Stimulated activated CD8-positive, alpha-beta memory T cell treated with anti-CD3 and anti-CD28 coated beads, Interleukin-2, amount 100 ng/mL, for 1 hour (primary cell): Measurements from ENCODE around the gene SYTL3.
"Not testable (repeated sequence)": the region's sequence is repeated elsewhere in the genome, so short reads cannot be mapped to it uniquely, and the experiment has no call there.

Experiments
- DNase-seq, 2 donors: peaks; one replicate each; pipeline ENCODE4 v3.0.0-alpha.2; 2020; ENCODE audit warnings: low read depth in 2 of 2

Gene SYTL3

DNA sequence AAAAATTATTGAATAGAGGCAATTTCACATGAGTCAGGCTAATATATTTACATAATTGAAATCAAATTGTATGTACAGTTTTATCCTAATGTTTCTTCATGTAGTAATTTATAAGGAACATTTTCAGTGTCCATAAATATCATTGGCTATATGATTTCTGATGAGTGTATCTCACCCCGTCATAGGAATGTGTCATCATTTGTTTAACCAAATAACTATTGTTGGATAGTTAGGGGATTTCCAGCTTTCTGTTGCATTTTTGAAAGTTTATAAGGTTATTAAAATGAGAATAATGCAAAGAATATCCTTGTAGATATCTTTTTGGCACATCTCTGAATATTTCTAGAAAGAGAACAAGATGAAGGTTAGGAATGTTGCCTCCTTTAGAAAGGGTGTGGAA is 39.0 kb downstream of the SYTL3 start:
- no peak for DNase-seq

DNA sequence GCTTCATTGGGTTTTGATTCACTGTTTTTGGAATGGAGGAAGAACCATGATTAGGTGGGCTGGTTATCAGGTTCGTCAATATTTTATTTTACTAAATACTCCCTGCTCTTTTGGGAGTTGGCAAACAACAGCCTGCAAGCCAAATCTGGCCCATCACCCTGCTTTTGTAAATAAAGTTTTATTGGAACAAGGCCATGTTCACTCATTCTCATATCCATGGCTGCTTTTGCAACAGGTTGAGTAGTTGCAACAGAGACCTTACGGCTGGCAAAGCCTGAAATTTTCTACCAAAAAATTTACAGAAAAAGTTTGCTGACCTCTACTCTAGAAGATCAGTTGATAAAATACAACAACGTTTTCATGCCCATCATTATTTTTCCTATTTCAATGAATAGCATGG is 45.1 kb downstream of the SYTL3 start:
- DNase-seq: no peak

DNA sequence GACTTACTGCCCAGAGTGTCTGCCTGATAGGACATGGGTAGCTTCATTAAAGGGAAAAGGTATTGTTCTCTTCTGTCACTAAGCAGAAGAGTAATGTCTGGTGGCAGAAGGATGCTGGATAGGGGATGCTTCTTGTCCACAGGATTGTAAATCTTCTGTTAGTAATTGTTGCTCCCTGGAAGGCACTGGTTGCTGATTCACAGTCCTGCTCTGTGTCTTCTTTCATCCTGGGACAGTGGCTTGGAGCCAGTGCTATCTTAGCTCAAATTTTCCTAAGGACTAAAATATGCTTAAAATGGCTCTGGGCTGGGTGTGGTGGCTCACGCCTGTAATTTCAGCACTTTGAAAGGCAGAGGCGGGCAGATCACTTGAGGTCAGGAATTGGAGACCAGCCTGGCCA is 48.0 kb downstream of the SYTL3 start:
- no peak for DNase-seq

DNA sequence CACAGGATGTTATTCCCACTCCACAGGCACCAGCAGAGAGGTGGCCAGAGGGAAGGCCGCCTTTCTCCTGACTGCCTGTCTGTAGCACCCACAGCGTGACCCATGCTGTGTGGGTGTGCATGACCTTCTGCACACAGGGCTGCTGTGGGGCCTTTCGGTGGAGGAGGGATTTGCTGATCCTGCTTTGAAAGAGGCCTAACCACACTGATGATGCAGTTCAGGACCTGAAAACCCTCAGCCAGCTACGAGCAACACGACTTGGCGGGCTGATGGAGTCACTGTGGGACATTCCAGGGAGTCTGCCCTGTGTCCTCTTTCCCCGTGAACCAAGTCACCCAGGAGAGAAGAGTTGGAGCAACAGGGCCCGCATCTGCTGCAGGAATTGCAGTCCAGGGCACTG is 49.1 kb downstream of the SYTL3 start:
- DNase-seq: no peak

DNA sequence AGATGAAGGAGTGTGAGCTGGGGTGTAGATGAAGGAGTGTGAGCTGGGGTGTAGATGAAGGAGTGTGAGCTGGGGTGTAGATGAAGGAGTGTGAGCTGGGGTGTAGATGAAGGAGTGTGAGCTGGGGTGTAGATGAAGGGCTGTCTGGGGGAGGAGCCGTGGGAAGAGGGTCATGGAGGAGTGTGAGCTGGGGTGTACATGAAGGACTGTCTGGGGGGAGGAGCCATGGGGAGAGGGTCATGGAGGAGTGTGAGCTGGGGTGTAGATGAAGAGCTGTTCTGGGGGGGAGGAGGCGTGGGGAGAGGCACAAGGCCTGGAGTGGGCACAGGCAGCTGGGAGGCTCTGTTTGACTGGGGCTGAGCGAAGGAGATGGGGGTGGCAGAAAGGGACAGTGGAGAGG is 51.4 kb downstream of the SYTL3 start:
- DNase-seq: not testable (repeated sequence)

DNA sequence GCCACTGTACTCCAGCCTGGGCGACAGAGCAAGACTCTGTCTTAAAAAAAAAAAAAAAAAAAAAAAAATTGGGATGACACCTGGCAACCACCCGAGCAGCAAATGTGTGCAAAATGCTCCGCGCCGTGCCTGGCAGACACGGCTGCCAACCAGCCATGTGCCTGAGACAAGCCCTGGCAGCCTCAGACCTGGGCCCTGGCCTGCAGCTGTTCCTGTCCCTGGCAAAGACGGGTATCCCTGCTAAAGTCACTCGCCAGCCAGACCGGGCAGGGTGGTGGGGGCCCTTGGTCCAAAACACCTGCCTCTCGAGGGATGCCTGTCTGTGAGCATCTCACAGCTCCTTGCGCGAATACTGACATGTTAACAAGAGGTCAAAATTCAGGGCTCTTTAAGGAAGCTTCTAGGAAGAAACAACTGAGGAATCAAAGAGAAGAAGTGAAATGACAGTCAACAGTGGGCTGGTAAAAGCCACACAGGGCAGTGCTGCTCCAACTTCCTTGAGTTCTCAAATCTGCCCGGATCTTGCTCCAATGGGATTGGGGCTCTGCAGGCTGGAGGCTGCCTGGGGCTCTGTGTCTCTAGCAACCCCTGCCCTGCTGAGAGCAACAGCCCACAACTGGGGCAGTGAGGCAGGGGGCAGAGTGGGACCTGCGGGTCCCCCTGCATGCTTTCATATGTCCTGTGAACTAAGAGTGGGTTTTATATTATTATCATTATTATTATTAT is 53.4 kb downstream of the SYTL3 start:
- DNase-seq: no peak

DNA sequence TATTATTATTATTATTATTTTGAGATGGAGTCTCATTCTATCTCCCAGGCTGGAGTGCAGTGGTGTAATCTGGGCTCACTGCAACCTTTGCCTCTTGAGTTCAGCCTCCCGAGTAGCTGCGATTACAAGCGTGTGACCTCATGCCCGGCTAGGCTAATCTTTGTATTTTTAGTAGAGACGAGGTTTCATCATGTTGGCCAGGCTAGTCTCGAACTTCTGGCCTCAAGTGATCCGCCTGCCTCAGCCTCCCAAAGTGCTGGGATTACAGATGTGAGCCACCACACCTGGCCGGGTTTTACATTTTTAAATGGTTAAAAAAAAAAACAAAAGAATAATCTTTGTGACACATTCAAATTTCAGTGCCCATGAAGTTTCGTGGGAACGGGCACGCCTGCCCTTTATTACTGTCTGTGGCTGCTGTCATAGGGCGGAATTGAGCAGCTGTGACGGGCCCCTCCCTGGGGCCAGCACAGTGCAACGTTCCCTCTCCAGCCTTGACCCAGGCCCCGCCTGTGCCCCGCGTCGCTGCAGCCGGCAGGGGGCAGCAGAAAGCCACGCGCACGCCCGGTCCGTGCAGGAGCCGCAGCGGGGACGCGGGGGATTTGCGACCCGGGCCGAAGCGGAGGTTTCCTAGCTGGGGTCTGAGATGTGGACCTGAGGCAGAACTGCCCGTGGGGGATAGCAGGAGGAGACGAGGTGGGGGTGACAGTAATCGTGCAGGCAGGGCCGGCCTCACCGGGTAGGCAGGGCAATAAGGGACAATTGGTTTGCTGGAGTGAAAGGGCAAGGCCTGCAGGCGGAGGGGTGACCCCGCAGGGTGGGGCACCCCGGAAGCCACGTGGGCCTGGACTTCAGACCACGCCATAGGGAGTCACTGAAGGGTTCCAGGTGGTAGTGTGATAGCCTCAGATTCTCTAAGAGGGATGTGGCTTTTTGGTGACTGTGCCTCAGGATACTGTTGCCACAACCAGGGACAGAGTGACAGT is 54.3 kb downstream of the SYTL3 start:
- DNase-seq: peak; percentile 59 to 61

DNA sequence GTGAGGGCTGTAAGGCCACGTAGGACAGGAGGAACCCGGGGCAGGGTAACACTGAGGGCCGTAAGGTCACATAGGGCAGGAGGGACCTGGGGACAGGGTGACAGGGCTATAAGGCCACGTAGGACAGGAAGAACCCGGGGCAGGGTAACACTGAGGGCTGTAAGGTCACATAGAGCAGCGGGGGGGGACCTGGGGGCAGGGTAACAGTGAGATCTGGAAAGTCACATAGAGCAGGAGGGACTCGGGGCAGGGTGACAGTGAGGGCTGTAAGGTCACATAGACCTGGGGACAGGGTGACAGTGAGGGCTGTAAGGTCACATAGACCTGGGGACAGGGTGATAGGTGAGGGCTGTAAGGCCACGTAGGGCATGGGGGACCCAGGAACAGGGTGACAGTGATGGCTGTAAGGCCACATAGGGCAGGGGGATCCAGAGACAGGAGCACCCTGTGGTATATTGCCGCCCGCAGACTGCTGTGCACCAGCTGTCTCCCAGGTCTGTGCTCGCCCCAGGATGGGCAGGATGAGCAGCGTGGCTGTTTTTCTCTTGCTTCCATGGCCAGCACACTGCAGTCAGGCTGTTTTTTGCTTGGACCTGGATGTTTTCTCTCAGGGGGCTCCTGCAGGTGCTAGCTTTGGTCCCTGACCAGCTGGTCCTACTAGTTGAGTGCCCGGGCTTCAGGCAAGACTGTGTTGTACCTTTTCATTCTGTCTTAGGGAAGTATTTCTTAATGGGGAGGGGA is 55.7 kb downstream of the SYTL3 start:
- DNase-seq: no peak

GRCh38 chr6:158706369-158706982 is 56.6 kb downstream of the SYTL3 start:
- no peak for DNase-seq

DNA sequence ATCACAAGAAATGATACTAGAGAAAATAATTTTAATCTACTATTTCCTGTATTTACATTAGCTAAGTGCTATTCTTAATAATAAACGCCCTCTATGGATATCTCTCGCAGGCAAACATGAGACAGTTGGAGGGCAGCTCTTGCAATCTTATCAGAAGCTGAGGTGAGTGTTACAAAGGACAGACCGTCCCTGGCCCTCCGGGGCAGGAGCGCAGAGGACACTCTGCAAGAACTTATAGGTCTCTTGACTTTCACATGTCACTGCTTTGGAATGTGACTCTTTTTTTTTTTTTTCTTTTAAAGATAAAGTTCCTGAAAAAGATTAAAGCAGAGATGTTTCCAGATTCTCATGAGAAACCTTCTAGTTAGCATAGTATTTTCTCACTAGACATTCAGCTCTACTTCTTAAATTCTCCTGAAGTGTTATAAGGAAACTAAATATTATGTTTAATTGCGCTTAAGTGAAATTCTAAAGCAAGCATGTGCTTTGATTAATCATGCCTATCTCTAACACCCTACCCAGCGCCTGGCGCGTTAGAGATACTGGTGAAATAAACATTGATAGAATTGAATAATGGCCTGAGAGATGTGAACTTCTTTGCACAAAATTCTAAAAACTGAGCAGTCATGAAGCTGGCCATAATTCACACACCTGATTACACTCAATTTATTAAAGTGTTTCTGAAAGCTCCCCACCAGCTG is 57.4 kb downstream of the SYTL3 start:
- no peak for DNase-seq

DNA sequence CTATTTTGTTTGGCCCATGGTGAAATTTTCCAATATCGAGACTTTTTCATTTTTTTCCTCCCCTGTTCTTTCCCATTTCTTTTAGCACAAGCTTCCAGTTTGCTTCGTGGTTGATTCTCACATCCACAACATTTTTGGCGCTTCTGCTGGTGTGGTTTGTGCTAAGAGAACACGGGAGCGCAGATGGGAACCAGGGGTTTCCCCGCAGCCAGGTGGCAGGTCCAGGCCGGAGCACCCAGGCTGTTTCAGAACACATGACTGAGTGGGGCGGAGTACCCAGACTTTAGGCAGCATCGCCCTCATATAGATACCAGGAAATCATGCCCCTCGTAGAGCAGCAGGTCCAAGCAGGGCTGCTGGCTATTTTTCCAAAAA is 58.0 kb downstream of the SYTL3 start:
- no peak for DNase-seq

- no peak for DNase-seq
Measured at GRCh38 chr6:158708239-158708638, 58.4 kb downstream of the SYTL3 start.

- DNase-seq: no peak
Measured at GRCh38 chr6:158709809-158710208, 60.0 kb downstream of the SYTL3 start.

DNA sequence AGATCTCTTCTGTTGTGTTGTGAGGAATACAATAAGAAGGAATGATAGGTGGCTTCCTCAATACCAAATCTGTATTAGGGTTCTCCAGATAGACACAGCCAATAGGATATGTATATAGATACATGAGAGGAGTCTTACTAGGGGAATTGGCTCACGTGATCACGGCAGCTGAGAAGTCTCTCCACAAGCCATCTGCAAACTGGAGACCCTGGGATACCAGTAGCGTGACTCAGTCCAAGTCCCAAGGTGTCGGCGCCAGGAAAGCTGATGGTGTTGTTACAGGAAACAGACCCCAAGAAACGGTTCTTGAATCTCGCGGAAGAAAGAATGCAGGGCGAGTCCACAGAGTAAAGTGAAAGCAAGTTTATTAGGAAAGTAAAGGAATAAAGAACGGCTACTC is 61.4 kb downstream of the SYTL3 start:
- DNase-seq: no peak

GRCh38 chr6:158713469-158713868 is 63.6 kb downstream of the SYTL3 start:
- no peak for DNase-seq

- no peak for DNase-seq
Measured at GRCh38 chr6:158714706-158715105, 64.9 kb downstream of the SYTL3 start.

DNA sequence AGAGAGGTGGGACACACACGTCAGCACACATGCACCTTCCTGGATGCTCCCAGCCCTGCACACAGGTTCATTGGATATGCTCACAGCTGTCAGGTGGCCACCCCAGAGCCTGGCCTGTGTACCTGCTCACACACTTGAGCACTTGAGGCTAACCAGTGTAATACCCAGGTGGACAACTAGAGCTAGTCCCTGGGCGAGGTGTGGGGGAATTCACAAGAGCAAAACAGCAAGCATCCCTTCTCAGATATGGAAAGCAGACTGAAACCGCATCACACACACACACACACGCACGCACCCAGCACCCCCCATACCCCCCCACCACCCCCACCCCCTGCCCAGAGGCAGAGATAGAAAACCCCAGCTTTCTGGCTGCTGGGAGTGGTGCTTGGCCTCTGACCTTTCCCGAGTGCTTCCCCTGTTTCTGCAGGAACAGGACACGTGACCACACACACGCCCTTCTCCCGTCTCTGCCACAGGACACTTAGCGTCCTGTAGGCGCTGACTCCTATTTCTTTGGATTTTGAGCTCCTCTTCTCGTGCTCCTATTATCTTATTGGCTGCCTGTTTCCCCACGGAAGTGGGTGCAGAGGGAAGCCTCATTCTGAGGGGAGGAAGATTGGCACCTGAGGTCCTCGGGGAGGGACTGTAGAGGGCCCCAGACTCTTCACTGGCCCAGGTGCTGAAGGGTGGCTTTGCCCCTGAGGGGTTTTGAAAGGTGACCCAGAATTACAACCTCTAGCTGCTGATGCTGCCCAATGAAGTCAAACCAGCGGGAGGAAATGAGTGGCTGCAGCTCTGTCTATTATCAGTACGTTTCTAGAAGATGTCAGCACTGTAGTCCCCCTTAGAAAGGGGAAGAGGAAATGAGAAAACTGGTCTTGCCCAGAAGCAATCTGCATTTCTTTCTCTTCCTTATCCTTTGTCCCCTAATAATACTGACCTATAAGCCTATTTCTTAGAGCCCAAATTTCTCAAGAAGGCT is 65.8 kb downstream of the SYTL3 start:
- no peak for DNase-seq

DNA sequence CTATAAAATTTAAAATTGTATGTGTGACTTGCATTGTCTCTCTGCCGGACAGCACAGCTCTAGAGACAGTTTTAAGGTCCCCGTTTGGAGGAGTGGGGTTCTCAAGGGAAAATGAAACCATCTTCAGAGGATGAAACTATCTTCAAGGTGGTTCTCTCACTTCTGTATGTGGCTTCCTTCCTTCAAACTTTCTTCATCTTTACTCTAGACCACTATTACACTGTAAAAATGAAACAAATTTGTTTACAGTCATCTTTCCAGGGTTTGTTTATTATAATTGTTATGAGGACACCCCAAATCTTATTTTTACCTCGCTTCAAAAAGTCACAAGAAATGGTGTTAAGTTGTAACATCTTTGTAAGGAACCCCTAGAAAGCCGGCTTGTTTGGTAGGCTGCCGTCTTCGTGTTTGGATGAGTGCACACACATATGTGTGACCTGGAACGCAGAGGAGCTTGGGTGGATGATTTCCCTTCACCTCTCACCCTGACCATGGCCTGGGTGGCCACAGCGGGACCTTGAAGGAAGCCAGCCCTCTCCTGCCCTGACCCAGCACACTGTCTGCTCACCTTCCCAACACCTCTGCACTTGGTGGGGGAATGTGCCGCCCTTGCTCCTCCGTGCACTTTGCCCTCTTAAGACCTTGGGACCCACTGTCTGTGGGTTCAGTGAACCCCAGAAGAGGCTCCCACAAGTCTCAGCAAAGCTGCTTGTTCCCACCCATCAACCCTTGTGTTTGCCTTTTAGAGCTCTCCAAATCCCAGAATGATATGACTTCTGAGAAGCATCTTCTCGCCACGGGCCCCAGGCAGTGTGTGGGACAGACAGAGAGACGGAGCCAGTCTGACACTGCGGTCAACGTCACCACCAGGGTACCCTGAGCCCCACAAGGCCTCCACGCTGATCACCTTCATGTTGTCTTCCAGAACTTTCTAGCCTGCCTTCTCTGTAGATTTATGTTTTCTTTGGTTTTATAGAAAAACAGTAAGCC is 67.8 kb downstream of the SYTL3 start:
- DNase-seq: no peak
